Tibial nerve (tissue), 4 donors: ENCODE results near the gene SLC1A3. TPM values are rescaled to one million over a fixed set of nuclear protein-coding genes. Genes with fewer than 3 reads are reported as not detected.

Source experiments
- DNase-seq, 2 donors: peaks; one replicate each; pipeline ENCODE4 v3.0.0-alpha.2; 2019; ENCODE audit warnings: low spot score in 2 of 2
- H3K27ac ChIP-seq, 4 donors: fragments of 200-600 bp; sonication (generic) in 3 of 4; one replicate each; pipeline ENCODE4 v1.5.1; 2017 to 2019; ENCODE audit warnings: mild to moderate bottlenecking in 1 of 4
- H3K27me3 ChIP-seq, 2 donors: fragments of 200-600 bp; sonication (generic) in 1 of 2; one replicate each; pipeline versions ENCODE4 v1.5.1 to v1.6.0; 2017 to 2019
- H3K36me3 ChIP-seq, 3 donors: fragments of 200-600 bp; sonication (generic); one replicate each; pipeline ENCODE4 v1.5.1; 2018 to 2019
- H3K4me1 ChIP-seq, 4 donors: fragments of 200-600 bp; sonication (generic) in 3 of 4; one replicate each; pipeline ENCODE4 v1.5.1; 2017 to 2019
- H3K4me3 ChIP-seq, 4 donors: fragments of 200-600 bp; sonication (generic) in 3 of 4; one replicate each; pipeline ENCODE4 v1.5.1; 2017 to 2019; ENCODE audit warnings: mild to moderate bottlenecking in 1 of 4, moderate library complexity in 1 of 4
- H3K9me3 ChIP-seq, 4 donors: fragments of 200-600 bp; sonication (generic) in 3 of 4; one replicate each; pipeline ENCODE4 v1.5.1; 2017 to 2019
- CTCF ChIP-seq, 5 experiments: fragments of 200-600 bp in 3 of 5; fragments of 450-650 bp in 2 of 5; sonication (generic) in 3 of 5; IDR thresholded peaks; one replicate each; pipeline ENCODE4 v1.5.1; 2016 to 2019; ENCODE audit warnings: antibody characterized with exemption in 5 of 5, mild to moderate bottlenecking in 3 of 5, moderate library complexity in 2 of 5
- EP300 ChIP-seq, 2 donors: sonication (generic); formaldehyde crosslinking; IDR thresholded peaks; one replicate each; pipeline ENCODE4 v1.6.1; 2017; ENCODE audit warnings: antibody characterized with exemption in 2 of 2, mild to moderate bottlenecking in 1 of 2
- POLR2A ChIP-seq, 2 donors: fragments of 450-650 bp; IDR thresholded peaks; one replicate each; pipeline ENCODE4 v1.6.1; 2017; ENCODE audit warnings: antibody characterized with exemption in 2 of 2, mild to moderate bottlenecking in 2 of 2, moderate library complexity in 2 of 2
- WGBS, 2 donors: methylation state at CpG; one replicate each; pipeline ENCODE4 v1.1.5; 2018; 5-methylcytosine and 5-hydroxymethylcytosine counted together
- total RNA-seq, 4 donors: library from RNA; depleted of rRNA; stranded (reverse); fragments of >200 nt; gene quantifications; one replicate each; pipeline ENCODE4 v1.1.0, GENCODE V29; 2016

The SLC1A3 gene
- total RNA-seq, 4 donors from 2014 or later, result 22.0 to 123 (median 75.0) TPM

- Histone ChIP-seq H3K27me3 (no peaks in the 10 kb centered on the region), H3K9me3 (no peaks in the 10 kb centered on the region), H3K4me3 (no peak overlapping the region), H3K4me1 (peaks cover 0 to 11% (median 5%) of the 10 kb centered on the region in 4 donors), H3K27ac (no peak overlapping the region), H3K36me3 (no peaks in the 10 kb centered on the region)
- no peak for TF ChIP-seq POLR2A (IDR thresholded peaks at IDR 0.05)
- no peak for TF ChIP-seq CTCF (IDR thresholded peaks at IDR 0.05)
- TF ChIP-seq EP300 (IDR thresholded peaks at IDR 0.05), result no peak
- 45% methylated on average over 6 of the region's 6 CpGs for WGBS, 2 donors
- no peak for DNase-seq
These were observed 5.4 kb upstream of the SLC1A3 start for GRCh38 chr5:36600917-36601527.

GRCh38 chr5:36602704-36603321 is 3.6 kb upstream of the SLC1A3 start:
- H3K4me3 ChIP-seq, result no peak overlapping the region
- 74 to 75% methylated on average over 5 of the region's 5 CpGs for WGBS, 2 donors
- no peak for DNase-seq
- no peaks in the 10 kb centered on the region for H3K27me3 ChIP-seq
- H3K4me1 ChIP-seq, result peaks cover 0 to 16% (median 6%) of the 10 kb centered on the region in 4 donors
- no peaks in the 10 kb centered on the region for H3K36me3 ChIP-seq
- TF ChIP-seq CTCF (IDR thresholded peaks at IDR 0.05), result no peak
- TF ChIP-seq EP300 (IDR thresholded peaks at IDR 0.05), result no peak
- no peak for TF ChIP-seq POLR2A (IDR thresholded peaks at IDR 0.05)
- no peaks in the 10 kb centered on the region for H3K9me3 ChIP-seq
- H3K27ac ChIP-seq, result no peak overlapping the region

- Histone ChIP-seq H3K36me3 (no peaks in the 10 kb centered on the region), H3K4me3 (no peak overlapping the region), H3K27me3 (no peaks in the 10 kb centered on the region), H3K27ac (no peak overlapping the region), H3K4me1 (peaks cover 0 to 16% (median 5%) of the 10 kb centered on the region in 4 donors), H3K9me3 (no peaks in the 10 kb centered on the region)
- DNase-seq, result no peak
- TF ChIP-seq EP300 (IDR thresholded peaks at IDR 0.05) (no peak), POLR2A (IDR thresholded peaks at IDR 0.05) (no peak), CTCF (IDR thresholded peaks at IDR 0.05) (no peak)
These were observed 1.2 kb upstream of the SLC1A3 start for GRCh38 chr5:36605241-36605640.

GRCh38 chr5:36606036-36606427 is 374 bp upstream of the SLC1A3 start:
- H3K27me3 ChIP-seq, result no peaks in the 10 kb centered on the region
- H3K4me1 ChIP-seq, result peaks cover 0 to 12% (median under 1%) of the 10 kb centered on the region in 4 donors
- TF ChIP-seq CTCF (IDR thresholded peaks at IDR 0.05), result no peak
- no peak for TF ChIP-seq EP300 (IDR thresholded peaks at IDR 0.05)
- TF ChIP-seq POLR2A (IDR thresholded peaks at IDR 0.05), result no peak
- DNase-seq, result no peak
- H3K27ac ChIP-seq, result peak overlapping the region in 2 of 4 donors; percentile 62 to 70
- H3K4me3 ChIP-seq, result peak overlapping the region; percentile 38 to 61 (median 46)
- H3K9me3 ChIP-seq, result no peaks in the 10 kb centered on the region
- 5 to 7% methylated on average over 11 of the region's 11 CpGs for WGBS, 2 donors
- H3K36me3 ChIP-seq, result no peaks in the 10 kb centered on the region

GRCh38 chr5:36607114-36607571 is 737 bp downstream of the SLC1A3 start:
- peak overlapping the region; percentile 3 to 70 (median 24) for H3K27ac ChIP-seq
- H3K27me3 ChIP-seq, result no peaks in the 10 kb centered on the region
- TF ChIP-seq POLR2A (IDR thresholded peaks at IDR 0.05) (no peak), CTCF (IDR thresholded peaks at IDR 0.05) (no peak), EP300 (IDR thresholded peaks at IDR 0.05) (no peak)
- WGBS, 2 donors, result 4 to 6% methylated on average over 11 of the region's 11 CpGs
- peak overlapping the region; percentile 38 to 61 (median 46) for H3K4me3 ChIP-seq
- peaks cover 0 to 12% (median 0%) of the 10 kb centered on the region in 4 donors for H3K4me1 ChIP-seq
- no peak for DNase-seq
- H3K9me3 ChIP-seq, result no peaks in the 10 kb centered on the region
- H3K36me3 ChIP-seq, result no peaks in the 10 kb centered on the region
